Middle frontal gyrus (tissue), 1 donor: ENCODE results near the gene RPIA.
"Not testable (repeated sequence)": the region's sequence is repeated elsewhere in the genome, so short reads cannot be mapped to it uniquely, and the experiment has no call there.

Source experiments
- DNase-seq: peaks from one replicate; pipeline ENCODE4 v3.0.0-alpha.2; 2015; ENCODE audit warnings: low spot score; ENCODE audit errors: extremely low spot score

The RPIA gene

GRCh38 chr2:88691339-88692183 lies at the start of gene RPIA:
TSS of gene RPIA (plus strand) at chr2:88691673. CDS start at chr2:88691699, 26 bp downstream.
- DNase-seq = peak; percentile 95

GRCh38 chr2:88642278-88642677 lies 49.2 kb upstream of the RPIA start:
- no peak for DNase-seq

GRCh38 chr2:88645291-88645882 lies 46.1 kb upstream of the RPIA start:
- not testable (repeated sequence) for DNase-seq

GRCh38 chr2:88651646-88652045 lies 39.8 kb upstream of the RPIA start:
- no peak for DNase-seq

- DNase-seq = no peak
These were observed 36.8 kb upstream of the RPIA start for GRCh38 chr2:88654714-88655113.

GRCh38 chr2:88656690-88657089 lies 34.8 kb upstream of the RPIA start:
- DNase-seq = no peak

- no peak for DNase-seq
These were observed 34.3 kb upstream of the RPIA start for GRCh38 chr2:88657131-88657530.

- no peak for DNase-seq
These were observed 33.1 kb upstream of the RPIA start for GRCh38 chr2:88658326-88658725.

GRCh38 chr2:88658881-88659537 lies 32.5 kb upstream of the RPIA start:
- DNase-seq = no peak

GRCh38 chr2:88659538-88659915 lies 31.9 kb upstream of the RPIA start:
- DNase-seq = no peak

- no peak for DNase-seq
These were observed 30.9 kb upstream of the RPIA start for GRCh38 chr2:88660622-88661021.

- no peak for DNase-seq
These were observed 24.9 kb upstream of the RPIA start for GRCh38 chr2:88666576-88666975.

- DNase-seq = no peak
These were observed 24.3 kb upstream of the RPIA start for GRCh38 chr2:88667219-88667618.

GRCh38 chr2:88668862-88669261 lies 22.6 kb upstream of the RPIA start:
- no peak for DNase-seq

GRCh38 chr2:88669482-88670214 lies 21.8 kb upstream of the RPIA start:
- no peak for DNase-seq

- DNase-seq = peak; percentile 21
These were observed 19.6 kb upstream of the RPIA start for GRCh38 chr2:88671786-88672427.

- no peak for DNase-seq
These were observed 18.1 kb upstream of the RPIA start for GRCh38 chr2:88673363-88673762.

GRCh38 chr2:88680266-88680902 lies 11.1 kb upstream of the RPIA start:
- no peak for DNase-seq

- no peak for DNase-seq
These were observed 10.6 kb upstream of the RPIA start for GRCh38 chr2:88680916-88681315.

GRCh38 chr2:88683160-88684021 lies 8.1 kb upstream of the RPIA start:
- no peak for DNase-seq
